Erythroblast (primary cell): Measurements from ENCODE around the gene DNMT1.

ENCODE experiments used
- GATA1 ChIP-seq: IDR thresholded peaks from 2 replicates; pipeline ENCODE4 v1.6.1; 2011; ENCODE audit warnings: low read depth, mild to moderate bottlenecking, control low read depth, low read length, moderate library complexity
- POLR2A ChIP-seq: IDR thresholded peaks from 2 replicates; pipeline ENCODE4 v1.6.1; 2011; ENCODE audit warnings: mild to moderate bottlenecking, low read length

DNA sequence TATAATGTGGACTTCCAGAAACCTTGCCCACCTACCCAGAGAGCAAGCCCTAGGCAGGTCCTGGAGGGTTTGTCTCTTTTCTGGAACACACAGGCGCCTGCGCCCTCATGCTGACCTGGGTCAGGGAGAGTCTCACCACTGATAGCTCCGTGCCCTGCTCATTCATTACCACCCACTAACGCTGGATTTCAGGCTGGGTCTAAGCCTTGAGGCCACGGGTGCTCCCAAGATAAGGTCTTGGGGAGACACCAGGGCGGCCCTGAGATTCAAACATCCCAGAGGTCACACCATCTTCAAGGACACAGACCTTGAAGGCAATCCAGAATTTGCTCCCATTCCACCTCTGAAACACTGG, 31.2 kb upstream of the DNMT1 start:
- no peak for TF ChIP-seq POLR2A
- no peak for TF ChIP-seq GATA1
